Measurements from ENCODE around the gene SLCO2A1.
A peak's percentile ranks its signal among the peaks of the same experiment; 100 is the strongest.

SLCO2A1 gene

DNA sequence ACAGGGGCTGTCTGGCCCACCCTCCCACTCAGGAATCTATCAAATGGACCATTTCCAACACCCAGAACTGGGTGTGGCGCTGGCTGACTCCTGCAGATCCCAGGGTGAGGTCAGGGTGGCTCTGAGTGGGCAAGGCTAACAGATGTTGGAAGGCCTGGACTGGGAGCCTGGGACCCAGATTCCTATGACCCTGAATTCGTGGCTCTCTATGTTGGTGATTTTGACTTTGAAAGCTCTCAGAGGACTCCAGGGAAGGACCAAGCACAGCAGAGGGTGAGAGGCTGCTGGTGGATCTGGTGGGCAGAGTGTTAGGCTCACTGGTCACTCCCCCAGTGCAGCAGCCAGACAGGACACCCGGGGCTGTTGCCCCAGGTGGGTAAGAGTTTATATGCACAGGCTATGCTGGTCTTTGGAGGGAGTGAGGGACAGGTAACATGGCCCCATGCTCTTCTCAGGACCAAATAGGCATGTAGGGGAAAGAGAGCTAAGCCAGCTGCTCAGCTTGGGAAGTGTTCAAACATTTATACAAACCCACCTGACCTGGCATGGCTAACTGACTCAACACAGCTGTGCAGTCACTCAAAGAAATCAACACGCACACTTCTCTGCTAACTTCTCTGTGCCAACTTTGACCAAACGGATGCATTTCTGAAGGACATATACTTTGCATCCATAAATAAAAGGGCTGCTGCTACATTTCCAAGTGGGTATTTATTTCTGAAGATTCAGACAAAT, 71.5 kb downstream of the SLCO2A1 start:
- Histone ChIP-seq H3K9me3 (ENCODE audit: severe bottlenecking) (no peaks in the 10 kb centered on the region), H3K27me3 (ENCODE audit: insufficient read depth, poor library complexity, severe bottlenecking) (no peaks in the 10 kb centered on the region), H3K4me3 (ENCODE audit: severe bottlenecking) (no peak overlapping the region), H3K4me1 (ENCODE audit: insufficient read depth, poor library complexity, severe bottlenecking) (peaks cover 9% of the 10 kb centered on the region), H3K27ac (ENCODE audit: poor library complexity, severe bottlenecking) (no peak overlapping the region), H3K36me3 (ENCODE audit: low read depth) (no peaks in the 10 kb centered on the region)
- TF ChIP-seq, protein P1, sequence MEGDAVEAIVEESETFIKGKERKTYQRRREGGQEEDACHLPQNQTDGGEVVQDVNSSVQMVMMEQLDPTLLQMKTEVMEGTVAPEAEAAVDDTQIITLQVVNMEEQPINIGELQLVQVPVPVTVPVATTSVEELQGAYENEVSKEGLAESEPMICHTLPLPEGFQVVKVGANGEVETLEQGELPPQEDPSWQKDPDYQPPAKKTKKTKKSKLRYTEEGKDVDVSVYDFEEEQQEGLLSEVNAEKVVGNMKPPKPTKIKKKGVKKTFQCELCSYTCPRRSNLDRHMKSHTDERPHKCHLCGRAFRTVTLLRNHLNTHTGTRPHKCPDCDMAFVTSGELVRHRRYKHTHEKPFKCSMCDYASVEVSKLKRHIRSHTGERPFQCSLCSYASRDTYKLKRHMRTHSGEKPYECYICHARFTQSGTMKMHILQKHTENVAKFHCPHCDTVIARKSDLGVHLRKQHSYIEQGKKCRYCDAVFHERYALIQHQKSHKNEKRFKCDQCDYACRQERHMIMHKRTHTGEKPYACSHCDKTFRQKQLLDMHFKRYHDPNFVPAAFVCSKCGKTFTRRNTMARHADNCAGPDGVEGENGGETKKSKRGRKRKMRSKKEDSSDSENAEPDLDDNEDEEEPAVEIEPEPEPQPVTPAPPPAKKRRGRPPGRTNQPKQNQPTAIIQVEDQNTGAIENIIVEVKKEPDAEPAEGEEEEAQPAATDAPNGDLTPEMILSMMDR (IDR thresholded peaks at IDR 0.05; ENCODE audit: poor library complexity, severe bottlenecking): no peak
- ATAC-seq (ENCODE audit: low read depth): no peak
- no peak for DNase-seq (ENCODE audit: low spot score)

DNA sequence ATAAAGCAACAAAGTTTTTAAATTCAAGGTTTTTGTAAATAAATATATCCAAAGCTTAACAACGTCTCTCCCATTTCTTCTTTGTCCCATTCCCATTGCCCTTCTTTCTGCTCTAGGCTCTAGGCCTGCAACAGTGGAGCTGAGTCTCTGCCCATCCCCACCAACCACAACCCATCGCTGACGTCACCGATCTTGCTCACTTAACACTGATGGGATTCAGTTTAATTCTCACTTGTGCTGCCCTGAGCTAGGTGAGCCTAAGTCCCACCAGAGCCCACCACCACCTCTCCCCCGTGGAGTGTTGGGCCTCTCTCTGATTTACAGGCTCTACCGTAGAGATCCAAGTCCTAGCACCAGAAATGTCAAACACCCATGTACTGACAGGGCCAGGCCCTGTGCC, 72.7 kb downstream of the SLCO2A1 start:
- H3K27me3 ChIP-seq (ENCODE audit: insufficient read depth, poor library complexity, severe bottlenecking): no peaks in the 10 kb centered on the region
- no peak overlapping the region for H3K27ac ChIP-seq (ENCODE audit: poor library complexity, severe bottlenecking)
- DNase-seq (ENCODE audit: low spot score) (no peak), ATAC-seq (ENCODE audit: low read depth) (no peak)
- TF ChIP-seq, protein P1 (IDR thresholded peaks at IDR 0.05; ENCODE audit: poor library complexity, severe bottlenecking): no peak
- H3K9me3 ChIP-seq (ENCODE audit: severe bottlenecking): no peaks in the 10 kb centered on the region
- H3K4me3 ChIP-seq (ENCODE audit: severe bottlenecking): no peak overlapping the region
- no peaks in the 10 kb centered on the region for H3K4me1 ChIP-seq (ENCODE audit: insufficient read depth, poor library complexity, severe bottlenecking)
- H3K36me3 ChIP-seq (ENCODE audit: low read depth): no peaks in the 10 kb centered on the region

DNA sequence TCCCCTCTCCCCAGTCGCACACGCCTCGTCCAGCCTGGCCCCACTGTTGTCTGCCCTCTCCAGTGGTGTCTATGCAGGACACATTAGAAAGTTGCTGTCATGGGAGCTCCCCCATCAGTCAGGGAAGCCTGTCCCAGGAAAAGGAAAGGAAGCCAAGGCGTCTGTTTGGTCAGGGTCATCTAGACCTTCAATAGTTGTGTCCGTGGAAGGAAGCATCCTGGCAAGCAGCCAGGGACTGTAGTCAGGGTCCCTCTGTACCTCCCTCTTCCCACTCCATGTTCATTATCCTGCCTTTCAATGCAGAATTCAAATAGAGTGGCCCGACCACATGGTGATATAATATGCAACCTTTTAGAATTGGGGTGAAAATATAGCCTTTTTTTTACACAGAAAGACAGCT, 73.4 kb downstream of the SLCO2A1 start:
- no peaks in the 10 kb centered on the region for H3K27me3 ChIP-seq (ENCODE audit: insufficient read depth, poor library complexity, severe bottlenecking)
- no peaks in the 10 kb centered on the region for H3K4me1 ChIP-seq (ENCODE audit: insufficient read depth, poor library complexity, severe bottlenecking)
- TF ChIP-seq, protein P1 (IDR thresholded peaks at IDR 0.05; ENCODE audit: poor library complexity, severe bottlenecking): no peak
- no peaks in the 10 kb centered on the region for H3K9me3 ChIP-seq (ENCODE audit: severe bottlenecking)
- H3K4me3 ChIP-seq (ENCODE audit: severe bottlenecking): no peak overlapping the region
- ATAC-seq (ENCODE audit: low read depth) (no peak), DNase-seq (ENCODE audit: low spot score) (no peak)
- no peaks in the 10 kb centered on the region for H3K36me3 ChIP-seq (ENCODE audit: low read depth)
- H3K27ac ChIP-seq (ENCODE audit: poor library complexity, severe bottlenecking): no peak overlapping the region

DNA sequence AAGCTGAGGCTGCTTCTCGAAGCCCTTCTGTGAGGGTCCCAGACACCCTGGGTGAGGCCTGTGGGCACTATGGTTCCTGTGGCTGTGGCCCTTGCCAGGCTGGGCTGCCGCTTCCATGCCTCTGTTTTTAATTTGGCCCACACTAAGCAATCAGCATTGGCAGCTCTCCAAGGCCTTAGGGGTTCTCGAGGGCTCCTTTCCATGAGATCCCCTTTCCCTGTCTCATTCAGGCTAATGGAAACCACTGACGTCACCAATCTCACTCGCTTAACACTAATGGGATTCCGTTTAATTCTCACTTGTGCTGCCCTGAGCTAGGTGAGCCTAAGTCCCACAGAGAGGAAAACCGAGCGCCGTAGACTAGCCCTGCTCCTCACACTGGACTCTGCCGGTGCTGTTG, 73.8 kb downstream of the SLCO2A1 start:
- no peaks in the 10 kb centered on the region for H3K27me3 ChIP-seq (ENCODE audit: insufficient read depth, poor library complexity, severe bottlenecking)
- TF ChIP-seq, protein P1 (IDR thresholded peaks at IDR 0.05; ENCODE audit: poor library complexity, severe bottlenecking): no peak
- H3K4me1 ChIP-seq (ENCODE audit: insufficient read depth, poor library complexity, severe bottlenecking): no peaks in the 10 kb centered on the region
- DNase-seq (ENCODE audit: low spot score) (peak; percentile 7), ATAC-seq (ENCODE audit: low read depth) (no peak)
- H3K27ac ChIP-seq (ENCODE audit: poor library complexity, severe bottlenecking): no peak overlapping the region
- no peak overlapping the region for H3K4me3 ChIP-seq (ENCODE audit: severe bottlenecking)
- H3K9me3 ChIP-seq (ENCODE audit: severe bottlenecking): no peaks in the 10 kb centered on the region
- no peaks in the 10 kb centered on the region for H3K36me3 ChIP-seq (ENCODE audit: low read depth)

DNA sequence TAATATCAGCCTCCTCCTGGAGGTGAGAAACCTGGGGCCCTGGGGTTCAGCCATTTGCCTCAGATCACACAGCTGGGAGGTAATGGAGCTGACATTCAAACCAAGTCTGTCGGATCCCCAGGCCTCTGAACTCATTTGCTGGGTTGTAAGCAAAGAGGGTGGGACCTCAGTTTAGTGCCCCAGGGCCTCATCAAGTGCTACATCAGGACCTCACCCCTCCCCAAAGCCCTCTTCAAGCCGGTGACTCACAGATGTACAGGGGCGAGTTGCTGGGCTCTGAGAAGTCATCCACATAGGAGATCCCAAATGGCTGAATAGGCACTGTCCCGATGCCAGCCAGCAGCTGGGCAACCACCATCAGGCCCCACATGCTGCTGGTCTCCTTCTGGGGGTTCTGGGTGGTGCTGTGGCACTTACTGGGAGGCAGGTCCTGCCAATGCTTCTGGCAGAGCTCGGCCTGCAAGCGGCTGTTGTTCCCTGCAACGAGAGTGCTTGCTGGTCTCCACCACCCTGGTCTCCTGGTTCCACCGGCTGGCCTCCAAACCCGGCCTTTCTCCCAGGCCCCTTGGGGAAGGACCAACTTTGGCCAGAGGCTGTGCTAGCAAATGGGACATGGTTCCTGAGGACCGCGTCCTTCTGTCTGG, 74.9 kb downstream of the SLCO2A1 start:
- Histone ChIP-seq H3K36me3 (ENCODE audit: low read depth) (no peaks in the 10 kb centered on the region), H3K4me1 (ENCODE audit: insufficient read depth, poor library complexity, severe bottlenecking) (no peaks in the 10 kb centered on the region), H3K27ac (ENCODE audit: poor library complexity, severe bottlenecking) (no peak overlapping the region), H3K9me3 (ENCODE audit: severe bottlenecking) (no peaks in the 10 kb centered on the region), H3K4me3 (ENCODE audit: severe bottlenecking) (no peak overlapping the region), H3K27me3 (ENCODE audit: insufficient read depth, poor library complexity, severe bottlenecking) (no peaks in the 10 kb centered on the region)
- TF ChIP-seq, protein P1 (IDR thresholded peaks at IDR 0.05; ENCODE audit: poor library complexity, severe bottlenecking): no peak
- ATAC-seq (ENCODE audit: low read depth) (0 out of 3 replicates have a peak, but pooled peaks have one; percentile 23), DNase-seq (ENCODE audit: low spot score) (peak; percentile 49)

Data from RWPE2 (cell line).